Suppressor macrophage (primary cell): ENCODE data around the gene TTLL8.
"Not testable (repeated sequence)": the region's sequence is repeated elsewhere in the genome, so short reads cannot be mapped to it uniquely, and the experiment has no call there.

ENCODE experiments used
- DNase-seq, 4 experiments: peaks; one replicate each; pipeline ENCODE4 v3.0.0-alpha.2; 2020 to 2022
- total RNA-seq, 17 experiments: gene quantifications; one replicate each; lab custom pipeline; 2026; ENCODE audit warnings: mixed read lengths in 6 of 17, inconsistent platforms in 3 of 17; lab: John Stamatoyannopoulos, UW

TTLL8 gene
- 0 to 2.3 (median 0) reads per million in 17 experiments for total RNA-seq

- DNase-seq, result peak in 1 of 4 experiments; percentile 20
Observed at GRCh38 chr22:50058061-50058905, at the start of gene TTLL8. Gene TTLL8 (minus strand): TSS chr22:50058298.

GRCh38 chr22:50107529-50107928 is 49.4 kb upstream of the TTLL8 start:
- no peak for DNase-seq

DNA sequence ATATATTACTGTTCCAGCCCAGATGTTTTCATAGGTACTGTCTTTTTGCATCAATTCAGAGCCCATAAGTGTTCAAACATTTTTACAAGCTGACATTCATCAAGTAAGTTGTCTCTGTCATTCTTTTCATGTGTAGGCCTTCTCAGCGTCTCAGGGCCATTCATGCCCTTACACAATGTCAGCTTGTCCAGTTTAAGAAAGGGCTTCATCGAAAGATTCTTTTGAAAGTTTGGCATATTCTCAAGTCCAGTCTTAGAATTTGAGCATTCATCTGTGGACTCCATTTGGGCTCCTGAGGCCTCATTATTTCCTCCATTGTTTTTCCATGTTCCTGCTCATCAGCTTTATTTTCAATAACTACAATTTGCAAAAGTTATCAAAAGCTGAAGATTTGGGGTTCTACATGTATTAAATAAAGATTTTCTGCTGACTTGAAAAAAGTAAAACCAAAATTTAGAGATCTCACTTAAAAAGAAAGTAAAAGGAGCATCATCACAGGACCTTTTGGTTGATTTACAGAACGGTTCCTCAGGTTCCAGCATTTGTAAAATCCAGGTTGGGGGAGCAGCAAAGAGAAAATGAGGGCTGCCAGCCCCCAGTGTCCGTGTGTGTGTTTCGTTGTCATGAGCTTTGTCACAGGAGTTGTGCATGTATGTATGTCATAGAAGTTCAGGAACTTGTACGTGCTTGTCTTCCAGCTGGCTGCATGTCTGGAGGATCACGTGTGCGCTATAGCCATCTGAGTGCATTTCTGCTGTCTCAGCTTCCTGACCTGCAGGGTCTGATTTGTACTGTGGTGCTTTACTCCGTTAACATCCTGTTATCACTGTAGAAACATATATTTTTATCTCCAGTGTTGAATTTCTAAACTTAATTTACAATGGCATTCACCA is 47.4 kb upstream of the TTLL8 start:
- peak; percentile 55 to 76 (median 68) for DNase-seq

GRCh38 chr22:50104141-50104544 is 46.0 kb upstream of the TTLL8 start:
- DNase-seq, result no peak

GRCh38 chr22:50102946-50103345 is 44.8 kb upstream of the TTLL8 start:
- DNase-seq, result peak in 3 of 4 experiments; percentile 29 to 57 (median 50)

DNA sequence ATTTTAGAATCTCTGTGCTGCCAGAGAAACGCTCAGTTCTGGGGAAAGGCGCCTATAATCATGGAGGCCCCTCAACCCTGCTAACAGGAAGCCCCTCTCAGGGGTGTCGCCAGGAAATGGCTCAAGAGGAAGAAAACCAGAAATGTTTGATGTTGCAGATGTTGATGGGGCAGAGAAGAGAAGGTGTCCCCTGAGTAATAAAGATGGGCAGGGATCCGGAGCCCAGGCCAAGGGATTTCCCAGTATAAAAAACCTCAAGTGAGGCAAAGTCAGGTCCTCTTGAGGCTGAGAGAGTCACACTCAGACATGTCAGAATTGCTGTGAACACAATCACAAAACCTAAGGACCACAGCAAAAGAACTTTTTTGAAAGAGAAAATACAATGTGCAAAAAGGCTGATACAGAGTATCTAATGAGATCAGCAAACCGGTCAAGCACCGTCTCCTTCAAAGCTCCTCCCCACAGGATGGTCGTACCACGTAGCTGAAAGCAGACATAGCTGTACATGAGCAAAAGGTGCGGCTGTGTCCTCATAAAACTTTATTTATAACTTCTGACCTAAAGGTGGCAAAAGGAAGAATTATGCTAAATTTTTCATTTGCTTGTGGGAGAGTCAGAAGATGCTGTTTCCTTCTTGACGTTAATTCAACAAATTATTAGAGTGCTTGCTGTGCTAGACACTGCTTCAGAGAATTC is 43.9 kb upstream of the TTLL8 start:
- no peak for DNase-seq

DNA sequence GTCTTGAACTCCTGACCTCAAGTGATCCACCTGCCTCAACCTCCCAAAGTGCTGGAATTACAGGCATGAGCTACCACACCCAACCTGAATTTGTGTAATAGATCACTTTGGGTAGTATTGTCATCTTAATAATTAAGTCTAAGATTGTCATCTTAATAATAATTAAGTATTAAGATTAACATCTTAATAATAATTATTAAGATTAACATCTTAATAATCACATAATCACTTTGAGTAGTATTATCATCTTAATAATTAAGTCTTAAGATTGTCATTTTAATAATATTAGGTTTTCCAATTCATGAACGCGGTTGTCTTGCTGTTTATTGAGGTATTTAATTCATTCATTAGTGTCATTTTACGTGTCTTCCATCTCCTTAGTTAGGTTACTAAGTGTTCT is 40.0 kb upstream of the TTLL8 start:
- DNase-seq, result no peak

GRCh38 chr22:50092342-50092741 is 34.2 kb upstream of the TTLL8 start:
- DNase-seq, result no peak

DNA sequence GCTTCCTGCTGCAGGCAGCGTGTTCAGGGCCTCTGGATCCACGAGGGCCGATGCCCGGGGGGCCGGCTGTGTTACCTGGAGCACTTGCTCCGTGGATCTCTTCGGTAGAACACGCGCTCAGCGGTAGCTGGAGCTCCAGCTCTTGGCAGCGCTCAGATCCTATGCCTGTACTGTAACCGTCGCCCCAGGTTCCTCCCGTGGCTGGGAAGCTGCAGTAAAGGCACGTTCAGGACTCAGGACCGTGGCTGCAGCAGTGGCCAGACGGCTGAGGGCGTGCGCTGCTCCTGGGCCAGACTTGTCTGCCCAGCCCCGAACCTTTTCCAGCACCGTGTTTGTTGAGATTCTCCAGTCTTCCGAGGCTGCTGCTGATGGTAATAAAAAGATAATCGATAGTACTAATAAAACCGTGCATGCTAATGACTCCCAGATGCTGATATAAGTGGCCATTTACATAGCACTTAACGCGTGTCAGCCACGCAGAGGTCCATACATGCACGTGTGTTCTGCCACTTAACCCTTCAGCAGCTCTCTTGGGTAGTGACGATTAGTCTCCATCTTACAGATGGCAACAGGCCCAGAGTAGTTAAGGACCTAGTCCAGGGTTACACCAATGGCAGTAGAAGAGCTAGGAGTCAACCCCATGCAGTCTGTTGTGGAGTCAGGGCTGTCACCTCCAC is 33.1 kb upstream of the TTLL8 start:
- DNase-seq, result no peak

- DNase-seq, result no peak
Observed at GRCh38 chr22:50090412-50090714, 32.3 kb upstream of the TTLL8 start.

DNA sequence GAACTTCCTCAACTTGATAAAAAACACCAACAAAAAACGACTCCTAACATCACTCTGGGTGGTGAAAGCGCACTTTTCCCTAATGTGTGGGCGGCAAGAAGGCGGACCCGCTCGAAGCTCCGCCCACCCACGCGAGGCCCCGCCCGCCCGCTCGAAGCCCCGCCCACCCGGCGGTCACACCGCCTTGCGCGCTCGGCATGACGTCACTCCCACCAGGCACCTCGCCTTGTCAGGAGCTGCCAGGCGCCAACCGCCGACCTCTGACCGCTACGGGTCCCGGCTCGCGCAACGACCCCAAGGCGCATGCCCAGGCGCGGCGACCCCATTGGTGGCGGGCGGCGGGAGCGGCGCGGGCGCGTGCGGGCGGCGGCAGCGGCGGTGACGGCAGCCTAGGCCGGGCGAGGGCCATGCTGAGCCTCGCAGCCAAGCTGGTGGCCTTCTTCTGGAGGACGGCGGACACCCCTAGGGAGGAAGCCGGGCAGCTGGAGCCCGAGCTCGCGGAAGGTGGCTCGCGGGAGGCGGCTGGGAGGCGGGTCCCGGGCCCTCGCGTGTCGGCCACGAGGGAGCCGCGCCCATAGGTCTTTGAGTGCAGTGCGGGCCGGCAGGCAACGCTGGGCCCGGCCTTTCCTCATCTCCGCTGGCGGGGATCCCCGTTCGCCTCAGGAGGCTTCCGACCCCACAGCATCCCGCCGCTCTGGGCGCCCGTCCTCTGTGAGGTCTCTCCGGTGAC is 31.7 kb upstream of the TTLL8 start, which contains the start of gene MOV10L1:
TSS of gene MOV10L1 (plus strand) at position 325 of the 730 bp plus-strand sequence. CDS start at position 408, 83 bp downstream.
- peak; percentile 27 to 78 (median 61) for DNase-seq

- DNase-seq, result no peak
Observed at GRCh38 chr22:50089231-50089630, 31.1 kb upstream of the TTLL8 start.

DNA sequence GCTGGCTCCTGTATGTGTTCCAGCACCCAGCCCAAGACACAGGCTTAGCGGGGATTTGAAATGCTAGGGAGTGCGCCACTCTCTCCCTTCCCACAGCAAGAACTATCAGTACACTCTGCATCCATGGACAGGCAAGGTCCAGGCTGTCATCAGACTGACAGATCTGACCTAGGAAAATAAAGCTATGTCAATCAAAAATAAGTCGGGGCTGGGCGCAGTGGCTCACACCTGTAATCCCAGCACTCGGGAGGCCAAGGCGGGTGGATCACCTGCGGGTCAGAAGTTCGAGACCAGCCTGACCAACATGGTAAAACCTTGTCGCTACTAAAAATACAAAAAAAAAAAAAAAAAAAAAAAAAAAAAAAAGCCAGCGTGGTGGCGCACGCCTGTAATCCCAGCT is 30.0 kb upstream of the TTLL8 start:
- no peak for DNase-seq

DNA sequence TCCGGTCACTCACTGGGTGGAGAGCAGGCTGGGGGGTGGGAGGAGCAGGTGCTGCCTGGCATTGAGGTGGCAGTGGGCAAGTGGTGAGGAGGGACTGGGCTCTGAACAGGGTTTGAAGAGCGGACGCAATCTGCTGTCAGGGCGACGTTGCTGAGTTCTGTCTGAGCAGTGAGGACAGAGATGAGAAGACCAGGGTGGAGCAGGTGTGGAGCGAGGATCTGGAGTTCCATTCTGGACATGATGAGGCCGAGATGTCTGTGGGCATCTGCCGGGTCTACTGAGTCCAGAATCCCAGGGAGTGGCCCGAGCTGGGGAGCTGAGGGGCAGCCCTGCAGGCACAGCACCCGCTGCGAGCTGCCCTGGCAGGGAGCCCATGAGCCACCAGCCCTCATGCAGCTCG is 29.5 kb upstream of the TTLL8 start:
- DNase-seq, result no peak

GRCh38 chr22:50086975-50087374 is 28.9 kb upstream of the TTLL8 start:
- not testable (repeated sequence) for DNase-seq

- DNase-seq, result no peak
Observed at GRCh38 chr22:50086526-50086925, 28.4 kb upstream of the TTLL8 start.

- DNase-seq, result peak; percentile 36 to 60 (median 54)
Observed at GRCh38 chr22:50085211-50085972, 27.3 kb upstream of the TTLL8 start, which contains the start of gene MLC1. Gene MLC1 (minus strand): TSS chr22:50085426. CDS start chr22:50084902, 524 bp downstream.

DNA sequence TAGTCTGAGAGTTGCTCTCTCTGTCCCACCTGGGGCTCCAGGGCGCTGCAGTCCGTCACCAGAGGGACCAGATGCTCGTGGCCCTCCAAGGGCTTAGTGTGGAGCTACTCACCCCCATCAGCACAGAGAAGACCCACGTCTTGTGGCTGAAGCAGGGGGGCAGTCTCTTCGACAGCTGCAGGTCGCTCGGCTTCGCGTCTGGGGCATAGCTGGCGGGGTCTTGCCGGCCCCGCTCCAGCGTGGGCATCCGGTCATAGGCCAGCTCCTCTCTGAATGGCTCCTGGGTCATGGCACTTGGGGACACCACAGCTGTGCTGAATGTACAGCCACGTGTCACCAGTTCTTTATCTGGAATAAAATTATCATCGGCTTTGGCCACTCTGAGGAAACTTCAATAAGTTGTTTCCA is 26.5 kb upstream of the TTLL8 start:
- no peak for DNase-seq

- DNase-seq, result no peak
Observed at GRCh38 chr22:50084080-50084477, 26.0 kb upstream of the TTLL8 start.

GRCh38 chr22:50083462-50084079 is 25.5 kb upstream of the TTLL8 start:
- DNase-seq, result no peak
